PC-3 (cell line): ENCODE data around the gene FRAT1. TPM values are rescaled to one million over a fixed set of nuclear protein-coding genes. Genes with fewer than 3 reads are reported as not detected.

ENCODE experiments used
- ATAC-seq: fragments of 200-7000 bp; cut with Tn5 transposase; 2 replicates; pipeline ENCODE4 v1.9.1; 2020; ENCODE audit warnings: mild to moderate bottlenecking, moderate library complexity
- BruUV-seq: library from RNA; stranded (reverse); fragments of 400-500 nt; replicated peaks from 2 replicates; lab custom pipeline; 2021; lab: Mats Ljungman, UMichigan
- CTCF ChIA-PET: fragments of 300-600 bp; sonication (Branson Sonifier 250); formaldehyde crosslinking; loops from one replicate; lab custom pipeline; 2022; ENCODE audit warnings: antibody characterized with exemption; lab: Charles Lee
- POLR2A ChIA-PET: fragments of 300-600 bp; sonication (Branson Sonifier 250); formaldehyde crosslinking; loops from one replicate; lab custom pipeline; 2022; ENCODE audit warnings: antibody characterized with exemption; ENCODE audit not compliant: unreplicated experiment; lab: Charles Lee
- DNase-seq: peaks from one replicate; pipeline ENCODE4 v3.0.0-alpha.2; 2015
- H2AFZ ChIP-seq: fragments of 300-600 bp; sonication (generic); 2 replicates; pipeline ENCODE4 v1.6.0; 2016; ENCODE audit warnings: antibody characterized with exemption, low read length
- H3F3A ChIP-seq: fragments of 300-600 bp; sonication (generic); one replicate; pipeline ENCODE4 v1.6.0; 2017; ENCODE audit warnings: antibody characterized with exemption, low read length, control low read depth, mild to moderate bottlenecking; ENCODE audit not compliant: unreplicated experiment
- H3K27ac ChIP-seq: fragments of 300-600 bp; sonication (generic); 2 replicates; pipeline ENCODE4 v1.5.1; 2016; ENCODE audit warnings: mild to moderate bottlenecking, low read length
- H3K27me3 ChIP-seq: fragments of 300-600 bp; sonication (generic); 2 replicates; pipeline ENCODE4 v1.6.1; 2016; ENCODE audit warnings: low read length, mixed read lengths
- H3K36me3 ChIP-seq: fragments of 300-600 bp; sonication (generic); 2 replicates; pipeline ENCODE4 v1.6.1; 2016; ENCODE audit warnings: low read depth, mixed run types, low read length, mixed read lengths
- H3K4me1 ChIP-seq: fragments of 300-600 bp; sonication (generic); 2 replicates; pipeline ENCODE4 v1.5.1; 2016; ENCODE audit warnings: low read length; ENCODE audit not compliant: insufficient read depth
- H3K4me2 ChIP-seq: fragments of 300-600 bp; sonication (generic); 2 replicates; pipeline ENCODE4 v1.6.0; 2016; ENCODE audit warnings: low read length
- H3K4me3 ChIP-seq: fragments of 300-600 bp; sonication (generic); 2 replicates; pipeline ENCODE4 v1.5.1; 2016; ENCODE audit warnings: mild to moderate bottlenecking, low read length, mixed read lengths
- H3K79me2 ChIP-seq: fragments of 300-600 bp; sonication (generic); 2 replicates; pipeline ENCODE4 v1.6.1; 2017; ENCODE audit warnings: low read length, mixed read lengths
- H3K9ac ChIP-seq: fragments of 300-600 bp; sonication (generic); 2 replicates; pipeline ENCODE4 v1.6.0; 2016; ENCODE audit warnings: mild to moderate bottlenecking, low read length
- H3K9me2 ChIP-seq: fragments of 300-600 bp; sonication (generic); replicated peaks from 2 replicates; pipeline ENCODE4 v1.6.1; 2016; ENCODE audit warnings: mixed run types, low read length, mixed read lengths
- H3K9me3 ChIP-seq: fragments of 300-600 bp; sonication (generic); 2 replicates; pipeline ENCODE4 v1.6.1; 2016; ENCODE audit warnings: low read length, mixed read lengths
- H4K20me1 ChIP-seq: fragments of 300-600 bp; sonication (generic); 2 replicates; pipeline ENCODE4 v1.6.1; 2016; ENCODE audit warnings: low read length, mixed read lengths
- CTCF ChIP-seq: fragments of 300-600 bp; sonication (generic); conservative IDR thresholded peaks from 2 replicates; pipeline ENCODE4 v1.5.1; 2017; ENCODE audit warnings: antibody characterized with exemption, low read depth, mild to moderate bottlenecking, low read length
- EZH2 ChIP-seq: fragments of 300-600 bp; sonication (generic); IDR thresholded peaks from one replicate; pipeline ENCODE4 v1.6.1; 2017; ENCODE audit warnings: antibody characterized with exemption, mild to moderate bottlenecking, low read length; ENCODE audit not compliant: unreplicated experiment
- EZH2phosphoT487 ChIP-seq: fragments of 300-600 bp; sonication (generic); IDR thresholded peaks from 2 replicates; pipeline ENCODE4 v1.6.1; 2018; ENCODE audit warnings: mild to moderate bottlenecking, antibody characterized with exemption, low read length, borderline replicate concordance
- intact Hi-C: fragments of 100-400 bp; cut with micrococcal nuclease; formaldehyde crosslinking; loops from 2 replicates; pipeline ENCODE4 v1.9.0; 2023
- total RNA-seq: library from RNA; depleted of rRNA; stranded (reverse); fragments of >200 nt; gene quantifications from 2 replicates; pipeline ENCODE4 v1.2.3, GENCODE V29; 2014

FRAT1 gene
- total RNA-seq, 1 experiment from 2014 or later = 4.1 TPM

DNA sequence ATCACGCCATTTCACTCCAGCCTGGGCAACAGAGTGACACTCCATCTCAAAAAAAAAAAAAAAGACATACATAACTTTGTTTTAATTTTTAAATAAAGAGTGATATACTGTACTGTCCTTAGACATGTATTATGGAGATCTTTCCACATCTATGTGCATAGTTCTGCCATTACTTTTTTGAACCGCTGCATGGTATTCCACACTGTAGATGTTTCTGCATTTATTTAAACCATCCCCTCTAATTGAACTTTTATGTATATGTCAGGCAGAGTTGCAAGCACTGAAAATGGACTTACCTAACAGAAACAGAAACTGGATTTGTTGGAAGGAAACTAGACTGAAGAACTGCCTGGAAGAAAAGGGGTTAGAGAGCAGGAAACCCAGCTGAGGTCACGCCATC lies 18.1 kb upstream of the FRAT1 start:
- TF ChIP-seq CTCF (no peak), EZH2phosphoT487 (no peak), EZH2 (no peak)
- no TSS peak for BruUV-seq
- DNase-seq (no peak), ATAC-seq (no peak)
- intact Hi-C loops = no loop called here
- H3K27me3 ChIP-seq = no peaks in the 10 kb centered on the region
- no peak overlapping the region for H3K4me2 ChIP-seq
- POLR2A ChIA-PET = no interaction called here
- H3K9me3 ChIP-seq = no peaks in the 10 kb centered on the region
- no peaks in the 10 kb centered on the region for H3K36me3 ChIP-seq
- H3K79me2 ChIP-seq = no peaks in the 10 kb centered on the region
- no peaks in the 10 kb centered on the region for H3K9me2 ChIP-seq
- no peaks in the 10 kb centered on the region for H4K20me1 ChIP-seq
- H2AFZ ChIP-seq = no peak overlapping the region
- no peaks in the 10 kb centered on the region for H3F3A ChIP-seq
- no peak overlapping the region for H3K27ac ChIP-seq
- no peak overlapping the region for H3K9ac ChIP-seq
- CTCF ChIA-PET = no interaction called here
- H3K4me3 ChIP-seq = no peak overlapping the region
- H3K4me1 ChIP-seq = no peaks in the 10 kb centered on the region

- ATAC-seq = no peak
- intact Hi-C loops = no loop called here
These were observed 16.8 kb upstream of the FRAT1 start for GRCh38 chr10:97302088-97302791.

More at GRCh38 chr10:97302088-97302791, 16.8 kb upstream of the FRAT1 start:
- Histone ChIP-seq H3K27me3 (no peaks in the 10 kb centered on the region), H3K9me3 (no peaks in the 10 kb centered on the region), H3K79me2 (no peaks in the 10 kb centered on the region), H3K9me2 (no peaks in the 10 kb centered on the region), H3K36me3 (no peaks in the 10 kb centered on the region), H3F3A (no peaks in the 10 kb centered on the region), H4K20me1 (no peaks in the 10 kb centered on the region), H2AFZ (no peak overlapping the region), H3K4me2 (no peak overlapping the region), H3K4me1 (no peaks in the 10 kb centered on the region), H3K9ac (no peak overlapping the region), H3K27ac (no peak overlapping the region), H3K4me3 (no peak overlapping the region)
- no peak for DNase-seq
- ChIA-PET POLR2A (no interaction called here), CTCF (no interaction called here)
- no TSS peak for BruUV-seq
- TF ChIP-seq EZH2 = no peak
- TF ChIP-seq CTCF = no peak
- TF ChIP-seq EZH2phosphoT487 = no peak
